ENCODE results near the gene CDC42EP4. TPM values are rescaled to one million over a fixed set of nuclear protein-coding genes. Genes with fewer than 3 reads are reported as not detected.

CDC42EP4 gene
- total and polyA plus RNA-seq, 2 experiments from 2014 or later = 17.9 to 24.9 TPM

DNA sequence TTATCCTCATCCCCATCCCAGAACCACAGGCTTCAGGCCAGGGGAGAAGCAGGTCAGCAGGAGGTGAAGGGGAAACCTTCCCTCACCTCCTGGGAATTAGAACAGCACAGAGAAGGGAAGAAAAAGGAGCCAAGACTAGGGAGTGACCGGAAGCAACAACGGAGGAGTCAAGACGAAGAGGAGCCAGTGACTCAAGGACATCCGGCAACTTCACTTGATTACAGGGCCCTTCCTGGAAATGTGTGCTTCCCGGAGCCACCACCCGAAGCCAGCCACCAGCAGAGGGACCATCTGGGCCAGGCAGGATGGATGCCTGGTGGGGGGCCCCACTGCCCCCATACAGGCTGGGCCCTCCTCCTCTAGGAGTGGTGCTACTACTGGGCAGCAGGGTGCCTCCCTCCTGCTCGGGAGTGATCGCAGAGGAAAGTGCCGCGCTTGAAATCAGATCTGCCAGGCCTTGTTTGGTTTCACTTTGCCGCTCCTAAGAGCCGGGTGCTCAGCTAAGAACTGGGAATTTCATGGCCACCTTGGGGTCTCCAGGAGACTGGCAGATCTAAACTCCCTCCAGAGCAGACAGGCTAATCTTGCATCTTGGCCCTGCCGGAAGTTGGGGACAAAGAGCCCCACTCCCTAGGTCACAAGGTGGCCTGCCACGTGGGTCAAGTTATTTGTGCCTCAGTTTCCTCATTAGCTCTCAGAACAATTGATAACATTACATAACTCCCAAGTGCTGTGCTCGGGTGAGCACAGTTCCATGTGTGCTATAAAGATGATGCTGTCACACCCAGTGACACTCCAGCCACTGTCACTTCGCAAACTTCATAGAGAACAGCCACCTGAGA is 6.6 kb downstream of the CDC42EP4 start:
- DNase-seq (ENCODE audit: low read depth in 1 of 2, low spot score in 1 of 2) = peak; percentile 68 to 88
- H3K4me3 ChIP-seq = no peak overlapping the region
- no peaks in the 10 kb centered on the region for H3K9me3 ChIP-seq (ENCODE audit: low read depth)
- TF ChIP-seq, protein P1, sequence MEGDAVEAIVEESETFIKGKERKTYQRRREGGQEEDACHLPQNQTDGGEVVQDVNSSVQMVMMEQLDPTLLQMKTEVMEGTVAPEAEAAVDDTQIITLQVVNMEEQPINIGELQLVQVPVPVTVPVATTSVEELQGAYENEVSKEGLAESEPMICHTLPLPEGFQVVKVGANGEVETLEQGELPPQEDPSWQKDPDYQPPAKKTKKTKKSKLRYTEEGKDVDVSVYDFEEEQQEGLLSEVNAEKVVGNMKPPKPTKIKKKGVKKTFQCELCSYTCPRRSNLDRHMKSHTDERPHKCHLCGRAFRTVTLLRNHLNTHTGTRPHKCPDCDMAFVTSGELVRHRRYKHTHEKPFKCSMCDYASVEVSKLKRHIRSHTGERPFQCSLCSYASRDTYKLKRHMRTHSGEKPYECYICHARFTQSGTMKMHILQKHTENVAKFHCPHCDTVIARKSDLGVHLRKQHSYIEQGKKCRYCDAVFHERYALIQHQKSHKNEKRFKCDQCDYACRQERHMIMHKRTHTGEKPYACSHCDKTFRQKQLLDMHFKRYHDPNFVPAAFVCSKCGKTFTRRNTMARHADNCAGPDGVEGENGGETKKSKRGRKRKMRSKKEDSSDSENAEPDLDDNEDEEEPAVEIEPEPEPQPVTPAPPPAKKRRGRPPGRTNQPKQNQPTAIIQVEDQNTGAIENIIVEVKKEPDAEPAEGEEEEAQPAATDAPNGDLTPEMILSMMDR (IDR thresholded peaks at IDR 0.05; ENCODE audit: low read depth, low read length) = peak; percentile 37
- peak overlapping the region; percentile 69 for H3K27ac ChIP-seq
- no peaks in the 10 kb centered on the region for H3K36me3 ChIP-seq
- H3K27me3 ChIP-seq = no peaks in the 10 kb centered on the region
- H3K4me1 ChIP-seq (ENCODE audit: low read depth) = peaks cover 44% of the 10 kb centered on the region

DNA sequence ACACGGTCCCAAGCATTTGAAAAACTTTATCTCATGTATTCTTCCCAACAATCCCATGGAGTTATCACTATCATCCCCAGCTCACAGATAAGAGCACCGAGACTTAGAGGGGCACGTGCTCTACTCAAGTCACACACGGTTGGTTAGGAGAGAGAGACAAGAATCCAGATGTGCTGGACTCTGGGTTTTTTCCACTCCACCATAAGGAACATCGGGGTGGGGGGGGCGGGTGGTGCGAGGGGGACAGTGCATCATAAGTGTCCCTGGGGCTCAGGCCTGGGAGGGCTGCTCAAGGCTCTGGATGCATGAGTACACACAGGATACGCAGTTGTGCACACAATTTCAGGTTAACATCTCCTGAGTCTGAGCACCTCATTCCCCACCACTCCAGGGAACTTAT is 7.4 kb downstream of the CDC42EP4 start:
- peak overlapping the region; percentile 69 for H3K27ac ChIP-seq
- TF ChIP-seq, protein P1 (IDR thresholded peaks at IDR 0.05; ENCODE audit: low read depth, low read length) = no peak
- H3K4me1 ChIP-seq (ENCODE audit: low read depth) = peaks cover 38% of the 10 kb centered on the region
- no peaks in the 10 kb centered on the region for H3K27me3 ChIP-seq
- no peak for DNase-seq (ENCODE audit: low read depth in 1 of 2, low spot score in 1 of 2)
- no peaks in the 10 kb centered on the region for H3K9me3 ChIP-seq (ENCODE audit: low read depth)
- no peaks in the 10 kb centered on the region for H3K36me3 ChIP-seq
- H3K4me3 ChIP-seq = no peak overlapping the region

DNA sequence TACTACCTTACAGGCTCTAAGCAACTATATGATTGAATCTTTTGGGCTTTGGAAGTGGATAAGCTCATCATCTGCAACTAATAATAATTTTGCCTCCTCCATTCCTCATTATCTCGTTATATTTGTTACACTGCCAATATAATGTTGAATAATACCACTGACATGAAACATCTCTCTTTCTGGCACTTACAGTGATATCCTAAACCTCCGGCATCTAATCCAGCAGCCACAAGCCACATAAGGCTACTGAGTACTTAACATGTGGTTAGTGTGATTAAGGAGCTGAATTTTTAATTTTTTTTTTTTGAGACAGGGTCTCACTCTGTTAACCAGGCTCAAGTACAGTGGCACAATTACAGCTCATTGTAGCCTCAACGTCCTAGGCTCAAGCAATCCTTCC is 9.6 kb downstream of the CDC42EP4 start:
- no peaks in the 10 kb centered on the region for H3K36me3 ChIP-seq
- no peak overlapping the region for H3K27ac ChIP-seq
- no peaks in the 10 kb centered on the region for H3K27me3 ChIP-seq
- no peak overlapping the region for H3K4me3 ChIP-seq
- H3K4me1 ChIP-seq (ENCODE audit: low read depth) = peaks cover 31% of the 10 kb centered on the region
- TF ChIP-seq, protein P1 (IDR thresholded peaks at IDR 0.05; ENCODE audit: low read depth, low read length) = no peak
- DNase-seq (ENCODE audit: low read depth in 1 of 2, low spot score in 1 of 2) = peak in 1 of 2 donors; percentile 76
- no peaks in the 10 kb centered on the region for H3K9me3 ChIP-seq (ENCODE audit: low read depth)

DNA sequence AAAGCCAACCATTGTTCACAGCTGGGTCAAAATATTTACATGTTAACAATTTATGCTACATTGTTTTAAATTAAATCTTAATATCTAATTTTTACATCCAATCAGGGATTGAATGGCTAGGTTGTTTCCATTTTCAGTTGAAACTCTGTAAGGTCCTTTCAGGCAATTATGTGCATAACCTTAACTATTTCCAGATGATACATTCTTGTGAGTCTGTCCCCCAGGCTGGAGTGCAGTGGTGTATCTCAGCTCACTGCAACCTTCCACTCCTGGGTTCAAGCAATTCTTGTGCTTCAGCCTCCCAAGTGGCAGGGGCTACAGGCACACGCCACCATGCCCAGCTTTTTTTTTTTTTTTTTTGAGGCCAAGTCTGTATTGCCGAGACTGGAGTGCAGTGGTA is 10.4 kb downstream of the CDC42EP4 start:
- TF ChIP-seq, protein P1 (IDR thresholded peaks at IDR 0.05; ENCODE audit: low read depth, low read length) = no peak
- no peak for DNase-seq (ENCODE audit: low read depth in 1 of 2, low spot score in 1 of 2)

DNA sequence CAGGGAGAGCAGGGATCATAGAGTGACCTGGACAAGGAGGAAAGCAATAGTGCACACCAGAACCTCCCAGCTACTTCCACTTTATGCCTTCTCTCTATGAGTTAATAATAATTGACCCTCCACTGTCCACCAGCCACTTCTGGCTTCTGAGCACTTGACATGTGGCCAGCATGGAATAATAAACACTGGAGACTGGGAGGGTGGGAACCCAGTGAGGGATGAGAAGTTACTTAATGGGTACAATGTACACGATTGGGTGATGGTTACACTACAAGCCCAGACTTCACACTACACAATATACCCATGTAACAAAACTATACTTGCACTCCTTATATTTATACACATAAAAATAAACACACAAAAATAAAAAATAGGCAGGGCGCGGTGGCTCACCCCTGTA is 11.4 kb downstream of the CDC42EP4 start:
- Histone ChIP-seq H3K4me3 (no peak overlapping the region), H3K36me3 (no peaks in the 10 kb centered on the region), H3K9me3 (ENCODE audit: low read depth) (no peaks in the 10 kb centered on the region), H3K27ac (no peak overlapping the region), H3K27me3 (no peaks in the 10 kb centered on the region), H3K4me1 (ENCODE audit: low read depth) (peaks cover 22% of the 10 kb centered on the region)
- DNase-seq (ENCODE audit: low read depth in 1 of 2, low spot score in 1 of 2) = no peak
- TF ChIP-seq, protein P1 (IDR thresholded peaks at IDR 0.05; ENCODE audit: low read depth, low read length) = no peak

More for the DNA sequence above, 10.4 kb downstream of the CDC42EP4 start:
- Histone ChIP-seq H3K4me3 (no peak overlapping the region), H3K27me3 (no peaks in the 10 kb centered on the region), H3K36me3 (no peaks in the 10 kb centered on the region), H3K4me1 (ENCODE audit: low read depth) (peaks cover 31% of the 10 kb centered on the region), H3K27ac (no peak overlapping the region), H3K9me3 (ENCODE audit: low read depth) (no peaks in the 10 kb centered on the region)

Data from cardiac muscle cell (in vitro differentiated cells and primary cell).